DOHH2 (cell line): ENCODE results near the gene LENEP.

Experiments used
- CTCF ChIP-seq: fragments of 200-600 bp; sonication (generic); IDR thresholded peaks from one replicate; pipeline ENCODE4 v1.5.1; 2014; ENCODE audit warnings: antibody characterized with exemption, mild to moderate bottlenecking, low read depth, low read length; ENCODE audit not compliant: poor library complexity, severe bottlenecking
- EZH2phosphoT487 ChIP-seq: fragments of 200-600 bp; sonication (generic); IDR thresholded peaks from 2 replicates; pipeline ENCODE4 v1.6.1; 2017; ENCODE audit warnings: borderline replicate concordance, mild to moderate bottlenecking, antibody characterized with exemption, low read length, moderate library complexity, mixed read lengths

GRCh38 chr1:154982897-154983648 is 10.3 kb upstream of the LENEP start, which contains the start of gene FLAD1:
- no peak for TF ChIP-seq CTCF
- TF ChIP-seq EZH2phosphoT487 = no peak
